Left ventricle myocardium inferior (tissue), 1 donor: ENCODE results near the gene KLHL24. TPM values are rescaled to one million over a fixed set of nuclear protein-coding genes. Genes with fewer than 3 reads are reported as not detected.
"Not testable (repeated sequence)": the region's sequence is repeated elsewhere in the genome, so short reads cannot be mapped to it uniquely, and the experiment has no call there.

ENCODE experiments used
- DNase-seq: peaks from one replicate; pipeline ENCODE4 v3.0.0-alpha.2; 2020
- H3K27ac ChIP-seq: fragments of 200-600 bp; replicated peaks from 2 replicates; pipeline ENCODE4 v1.8.0; 2021
- H3K27me3 ChIP-seq: fragments of 200-600 bp; 2 replicates; pipeline ENCODE4 v1.8.0; 2021; ENCODE audit warnings: low read depth
- H3K36me3 ChIP-seq: fragments of 200-600 bp; 2 replicates; pipeline ENCODE4 v1.8.0; 2021
- H3K4me1 ChIP-seq: fragments of 200-600 bp; 2 replicates; pipeline ENCODE4 v1.8.0; 2021
- H3K4me3 ChIP-seq: fragments of 200-600 bp; 2 replicates; pipeline ENCODE4 v1.8.0; 2021; ENCODE audit warnings: mild to moderate bottlenecking, moderate library complexity
- H3K9me3 ChIP-seq: fragments of 200-600 bp; replicated peaks from 2 replicates; pipeline ENCODE4 v1.8.0; 2021
- CTCF ChIP-seq: fragments of 200-600 bp; IDR thresholded peaks from 2 replicates; pipeline ENCODE4 v1.8.0; 2021; ENCODE audit warnings: antibody characterized with exemption, mild to moderate bottlenecking, borderline replicate concordance
- intact Hi-C: fragments of 100-400 bp; cut with micrococcal nuclease; formaldehyde crosslinking; loops from one replicate; pipeline ENCODE4 v1.11.0; 2022
- total RNA-seq: library from RNA; stranded (reverse); fragmentation: NEBNext Ultra II Directional; extraction: Animal tissue kit (Norgen Biotek cat#: 25700); gene quantifications from one replicate; pipeline ENCODE4 v1.2.1, GENCODE V29; 2021
- donor health status: DM: no; HTN: yes; CAD: no; lungs with severe emphysema.

Gene KLHL24
- total RNA-seq, 1 donor from 2014 or later: 217 TPM

DNA sequence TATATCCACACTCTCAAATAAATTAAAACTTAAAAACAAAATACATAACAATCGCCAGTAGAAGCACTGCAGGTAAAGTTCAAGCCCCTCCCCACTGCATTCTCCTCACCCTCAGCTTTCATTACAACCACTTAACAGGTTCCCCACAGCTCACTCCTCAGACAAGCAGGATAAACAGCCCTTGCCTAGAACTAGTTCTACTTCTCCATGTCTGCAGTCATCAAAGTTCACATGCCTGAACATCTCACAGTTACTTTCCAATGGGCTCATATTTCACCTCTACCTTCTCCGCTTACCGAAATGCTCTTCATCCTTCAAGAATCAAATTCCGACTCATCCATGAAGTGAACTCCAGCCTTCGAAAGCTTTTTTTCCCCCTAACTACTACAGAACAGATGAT, 66.3 kb downstream of the KLHL24 start:
- DNase-seq: no peak
- Histone ChIP-seq H3K4me1 (peaks cover 41% of the 10 kb centered on the region), H3K4me3 (no peak overlapping the region), H3K27ac (no peak overlapping the region), H3K36me3 (peaks cover 7% of the 10 kb centered on the region), H3K27me3 (no peaks in the 10 kb centered on the region), H3K9me3 (no peaks in the 10 kb centered on the region)
- no peak for TF ChIP-seq CTCF
- intact Hi-C loops: no loop called here

DNA sequence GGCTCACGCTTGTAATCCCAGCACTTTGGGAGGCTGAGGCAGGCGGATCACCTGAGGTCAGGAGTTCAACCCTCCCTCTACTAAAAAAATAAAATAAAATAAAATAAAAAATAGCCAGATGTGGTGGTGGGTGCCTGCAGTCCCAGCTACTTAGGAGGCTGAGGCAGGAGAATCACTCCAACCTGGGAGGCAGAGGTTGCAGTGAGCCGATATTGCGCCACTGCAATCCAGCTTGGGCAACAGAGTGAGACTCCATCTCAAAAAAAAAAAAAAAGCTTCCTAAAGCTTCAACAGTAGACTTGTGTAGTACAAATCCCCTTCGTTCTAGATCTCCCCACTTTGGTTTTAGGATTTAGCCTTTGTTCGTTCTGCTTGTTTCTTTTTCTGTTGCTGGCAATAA, 68.5 kb downstream of the KLHL24 start:
- H3K9me3 ChIP-seq, H3K27me3 ChIP-seq, DNase-seq, H3K27ac ChIP-seq, H3K36me3 ChIP-seq, H3K4me3 ChIP-seq, intact Hi-C loops: not testable (repeated sequence)
- H3K4me1 ChIP-seq: peaks cover 23% of the 10 kb centered on the region

- intact Hi-C loops: no loop called here
- peaks cover 1% of the 10 kb centered on the region for H3K36me3 ChIP-seq
- no peak for DNase-seq
- H3K9me3 ChIP-seq: no peaks in the 10 kb centered on the region
- H3K4me1 ChIP-seq: peaks cover 5% of the 10 kb centered on the region
- no peak overlapping the region for H3K4me3 ChIP-seq
- TF ChIP-seq CTCF: no peak
- no peaks in the 10 kb centered on the region for H3K27me3 ChIP-seq
- no peak overlapping the region for H3K27ac ChIP-seq
Observed at GRCh38 chr3:183710231-183710630, 74.8 kb downstream of the KLHL24 start.

GRCh38 chr3:183711516-183711915, 76.1 kb downstream of the KLHL24 start:
- Histone ChIP-seq H3K4me3 (no peak overlapping the region), H3K9me3 (no peaks in the 10 kb centered on the region), H3K36me3 (peaks cover 10% of the 10 kb centered on the region), H3K27me3 (no peaks in the 10 kb centered on the region), H3K27ac (no peak overlapping the region), H3K4me1 (peaks cover 5% of the 10 kb centered on the region)
- no peak for DNase-seq
- no peak for TF ChIP-seq CTCF
- intact Hi-C loops: no loop called here

DNA sequence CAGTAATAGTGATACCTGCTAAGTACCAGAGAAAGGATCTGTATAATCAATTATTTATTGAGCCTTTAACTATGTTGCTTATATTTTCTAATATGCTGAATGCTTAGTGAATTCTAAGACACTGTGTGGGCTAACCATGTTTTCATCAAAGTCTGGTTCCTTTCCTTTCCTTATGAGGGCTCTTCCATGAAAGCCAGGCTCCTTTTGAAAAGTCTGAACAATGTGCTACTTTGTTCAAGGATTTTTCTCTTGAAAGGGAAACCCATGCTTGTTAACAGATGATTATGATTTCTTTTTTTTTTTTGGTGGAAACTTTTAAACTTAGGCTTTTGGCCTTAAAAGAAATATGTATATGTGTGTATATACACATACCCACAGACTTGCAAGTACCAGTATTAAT, 79.2 kb downstream of the KLHL24 start:
- no peak for DNase-seq
- peaks cover 5% of the 10 kb centered on the region for H3K4me1 ChIP-seq
- TF ChIP-seq CTCF: no peak
- H3K27me3 ChIP-seq: no peaks in the 10 kb centered on the region
- H3K4me3 ChIP-seq: no peak overlapping the region
- no peaks in the 10 kb centered on the region for H3K9me3 ChIP-seq
- peaks cover 38% of the 10 kb centered on the region for H3K36me3 ChIP-seq
- intact Hi-C loops: no loop called here
- no peak overlapping the region for H3K27ac ChIP-seq

DNA sequence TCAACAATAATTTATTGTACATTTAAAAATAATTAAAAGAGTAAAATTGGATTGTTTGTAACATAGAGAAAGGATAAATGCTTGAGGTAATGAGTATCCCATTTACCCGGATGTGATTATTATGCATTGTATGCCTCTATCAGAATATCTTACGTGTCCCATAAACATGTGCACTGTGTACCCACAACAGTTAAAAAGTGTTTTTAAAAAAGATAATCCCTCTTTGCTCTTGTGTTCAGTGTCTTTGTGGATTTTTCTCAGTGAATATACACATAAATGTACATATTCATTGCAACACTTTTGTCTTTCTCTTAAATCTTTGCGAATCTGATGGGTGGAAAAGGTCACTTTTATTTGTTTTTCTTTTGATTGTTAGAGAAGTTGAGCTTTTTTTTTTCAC, 82.6 kb downstream of the KLHL24 start:
- Histone ChIP-seq H3K4me1 (no peaks in the 10 kb centered on the region), H3K4me3 (no peak overlapping the region), H3K36me3 (peaks cover 64% of the 10 kb centered on the region), H3K27ac (no peak overlapping the region), H3K9me3 (no peaks in the 10 kb centered on the region), H3K27me3 (no peaks in the 10 kb centered on the region)
- no peak for TF ChIP-seq CTCF
- intact Hi-C loops: no loop called here
- no peak for DNase-seq
